Retina (tissue), 1 donor: ENCODE results near the gene IFNA13.
"Not testable (repeated sequence)": the region's sequence is repeated elsewhere in the genome, so short reads cannot be mapped to it uniquely, and the experiment has no call there.

ENCODE experiments used
- DNase-seq: peaks from one replicate; pipeline ENCODE4 v3.0.0-alpha.2; 2016

Gene IFNA13

DNA sequence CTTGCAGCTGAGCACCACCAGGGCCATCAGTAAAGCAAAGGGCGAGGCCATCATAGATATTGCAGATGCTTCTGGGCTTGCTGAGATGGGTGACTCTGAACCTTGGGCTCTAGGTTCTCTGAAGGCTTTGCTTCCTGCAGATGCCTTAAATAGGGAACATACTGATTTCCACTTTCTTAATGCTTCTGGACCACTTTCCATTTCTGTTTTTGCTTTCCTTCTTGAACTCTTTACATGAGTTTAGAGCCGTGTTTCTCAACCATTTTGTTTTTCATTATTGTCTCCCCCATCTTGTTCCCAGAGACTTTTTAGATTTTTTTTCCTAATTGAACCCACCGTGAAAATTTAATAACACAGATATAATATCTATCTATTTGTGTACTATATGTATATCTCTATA lies at the start of gene IFNA13:
Gene IFNA13 (minus strand): TSS at position 101 of the 400 bp plus-strand sequence. CDS start 47 bp downstream, at position 54.
- DNase-seq = no peak

DNA sequence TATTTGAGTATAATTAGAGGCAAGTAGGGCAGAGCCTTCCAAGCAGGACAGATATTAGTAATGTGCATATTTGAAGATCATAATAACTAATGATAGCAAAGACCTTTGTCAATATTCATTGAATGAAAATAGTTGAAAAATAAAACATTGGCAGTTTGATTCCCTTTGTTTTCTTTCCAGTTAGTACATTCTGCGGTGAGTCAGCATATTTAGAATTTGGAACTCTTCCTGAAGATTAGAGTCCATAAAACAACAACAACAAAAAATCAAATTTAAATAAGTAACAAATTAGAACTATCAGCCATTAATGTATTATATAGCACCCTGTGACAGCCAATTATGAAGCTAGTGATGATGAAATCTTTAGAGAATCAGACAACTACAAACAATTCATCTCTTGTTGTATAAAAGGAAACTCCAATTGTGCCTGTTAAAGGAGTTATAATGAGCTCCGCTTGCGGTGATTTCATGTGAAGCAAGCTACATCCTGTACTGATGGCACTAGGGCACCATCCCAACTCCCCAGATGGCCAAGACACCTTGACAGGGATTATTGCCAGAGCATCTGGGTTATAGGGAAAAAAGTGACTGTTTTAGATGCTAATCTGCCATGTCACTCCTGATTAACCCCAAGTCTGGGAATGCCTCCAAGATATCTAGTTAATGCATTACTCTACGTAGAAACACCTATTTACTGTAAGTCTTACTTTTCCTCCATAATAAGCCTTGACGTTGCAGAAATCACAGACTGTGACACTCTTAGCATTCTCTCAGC lies 47.8 kb upstream of the IFNA13 start:
- DNase-seq = no peak

DNA sequence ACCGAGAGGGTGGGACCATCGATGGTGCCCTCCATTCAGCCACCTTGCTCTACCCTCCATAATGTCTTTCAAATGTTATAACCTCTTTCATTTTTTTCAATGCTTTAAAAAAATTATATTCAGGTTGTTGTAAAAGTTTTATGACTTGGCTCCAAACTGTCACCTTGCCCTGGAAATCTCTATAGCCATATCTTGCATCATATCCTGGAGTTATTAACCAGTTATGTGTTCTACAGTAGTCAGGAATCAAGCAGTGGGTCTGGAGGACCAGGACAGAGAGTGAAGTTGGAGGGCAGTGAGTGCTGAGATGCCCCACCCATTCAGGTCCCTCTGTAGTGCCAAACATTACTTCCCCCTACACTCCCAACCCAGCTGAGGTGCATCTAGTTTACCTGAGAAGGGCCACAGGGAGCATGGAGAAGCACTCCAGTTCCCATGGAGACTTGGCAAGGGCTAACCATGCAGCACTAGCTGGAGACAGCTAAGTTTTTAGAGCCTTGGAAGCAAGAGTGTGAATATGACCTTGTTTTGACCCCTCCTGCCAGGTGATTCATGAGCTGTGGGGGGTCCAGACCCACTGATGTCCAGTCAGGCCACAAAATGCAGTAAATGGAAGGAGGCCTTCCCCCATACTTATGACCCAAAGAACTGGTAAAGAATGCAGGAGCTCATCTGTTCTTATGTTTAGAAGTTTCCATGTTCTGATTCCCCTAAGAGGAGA lies 46.5 kb upstream of the IFNA13 start:
- no peak for DNase-seq

DNA sequence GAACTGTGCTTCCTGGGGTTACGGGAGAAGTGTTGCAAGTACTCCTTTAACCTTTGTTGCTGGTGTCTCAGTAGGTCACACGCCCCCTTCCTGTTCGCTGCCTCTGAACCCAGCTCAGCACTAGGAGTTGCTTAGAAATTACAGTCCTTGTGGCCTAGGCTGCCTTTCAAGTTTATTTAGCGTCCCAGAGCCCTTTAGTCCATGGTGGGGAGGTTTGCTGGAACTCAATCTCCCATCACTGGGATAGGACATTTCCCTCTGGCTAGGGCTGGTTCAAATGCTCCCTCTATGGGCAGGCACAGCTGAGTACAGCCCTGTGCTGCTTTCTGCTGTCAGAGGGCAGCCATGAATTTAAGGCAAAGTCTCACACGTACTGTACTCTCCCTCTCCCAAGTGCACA lies 45.8 kb upstream of the IFNA13 start:
- no peak for DNase-seq

DNA sequence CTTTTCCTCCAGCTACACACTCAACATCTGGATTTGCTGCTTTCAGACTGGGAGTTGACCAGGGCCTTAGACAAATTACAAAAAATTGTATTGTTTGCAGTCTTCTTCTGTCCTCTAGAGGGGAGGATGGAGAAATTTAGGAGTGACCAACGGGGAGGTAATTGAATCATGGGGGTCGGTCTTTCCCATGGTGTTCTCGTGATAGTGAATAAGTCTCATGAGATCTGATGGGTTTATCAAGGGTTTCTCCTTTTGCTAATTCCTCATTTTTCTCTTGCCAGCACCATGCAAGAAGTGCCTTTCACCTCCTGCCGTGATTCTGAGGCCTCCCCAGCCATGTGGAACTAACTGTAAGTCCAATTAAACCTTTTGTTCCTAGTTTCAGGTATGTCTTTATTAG lies 45.3 kb upstream of the IFNA13 start:
- DNase-seq = no peak

DNA sequence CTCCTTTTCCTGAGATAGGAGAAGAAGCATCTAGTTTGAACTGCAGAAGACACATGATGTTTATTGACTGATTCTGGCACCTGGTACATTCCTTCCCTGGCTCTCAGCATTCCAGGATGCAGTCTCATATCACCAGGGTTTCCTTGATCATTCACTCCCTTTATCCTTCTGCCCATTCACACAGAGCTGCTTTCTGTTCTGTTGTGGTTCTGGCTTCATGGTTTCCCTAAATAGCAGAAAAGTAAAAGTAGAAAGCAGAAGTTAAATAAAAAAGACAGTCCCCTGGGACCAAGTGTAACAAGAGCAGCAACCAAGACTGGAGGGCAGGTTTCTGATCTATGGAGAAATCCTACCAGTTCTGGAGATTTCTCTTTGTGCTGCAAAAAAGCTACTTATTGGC lies 44.2 kb upstream of the IFNA13 start:
- no peak for DNase-seq

DNA sequence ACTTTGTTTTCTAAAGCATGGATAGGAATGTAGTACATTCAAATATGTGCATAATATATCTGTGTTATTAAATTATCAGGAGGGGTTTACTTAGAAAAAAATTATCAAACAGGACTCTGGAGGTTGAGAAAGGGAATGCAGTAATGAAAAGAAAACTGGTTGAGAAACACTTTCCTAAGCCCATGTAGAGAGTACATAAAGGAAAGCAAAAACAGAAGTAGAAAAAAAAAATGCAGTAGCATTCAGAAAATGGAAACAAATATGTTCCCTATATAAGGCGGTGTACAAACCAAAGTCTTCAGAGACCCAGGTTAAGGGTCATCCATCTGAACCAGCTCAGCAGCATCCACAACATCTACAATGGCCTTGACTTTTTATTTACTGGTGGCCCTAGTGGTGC lies 41.0 kb upstream of the IFNA13 start, which contains the start of gene IFNA8:
Gene IFNA8 (plus strand): TSS at position 301 of the 400 bp plus-strand sequence. CDS start 60 bp downstream, at position 361.
- no peak for DNase-seq

DNA sequence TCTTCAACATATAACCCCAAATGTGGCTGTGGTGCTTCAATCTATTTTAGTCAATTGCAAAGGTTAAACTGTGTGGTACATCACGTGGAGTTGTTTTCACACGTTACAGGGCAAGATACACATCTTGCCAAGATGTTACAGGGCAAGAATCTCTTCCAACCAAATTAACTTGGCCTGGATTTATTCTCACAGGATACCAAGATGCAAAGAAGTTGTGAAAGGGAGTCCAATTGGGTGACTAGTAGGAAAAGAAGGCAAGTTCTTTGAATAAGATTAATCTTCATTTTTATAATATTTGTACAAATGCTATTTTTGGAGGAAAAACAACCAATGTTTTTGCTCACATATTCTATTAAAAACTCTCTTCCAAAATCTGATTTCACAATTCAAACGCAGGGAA lies 36.3 kb upstream of the IFNA13 start:
- DNase-seq = no peak

DNA sequence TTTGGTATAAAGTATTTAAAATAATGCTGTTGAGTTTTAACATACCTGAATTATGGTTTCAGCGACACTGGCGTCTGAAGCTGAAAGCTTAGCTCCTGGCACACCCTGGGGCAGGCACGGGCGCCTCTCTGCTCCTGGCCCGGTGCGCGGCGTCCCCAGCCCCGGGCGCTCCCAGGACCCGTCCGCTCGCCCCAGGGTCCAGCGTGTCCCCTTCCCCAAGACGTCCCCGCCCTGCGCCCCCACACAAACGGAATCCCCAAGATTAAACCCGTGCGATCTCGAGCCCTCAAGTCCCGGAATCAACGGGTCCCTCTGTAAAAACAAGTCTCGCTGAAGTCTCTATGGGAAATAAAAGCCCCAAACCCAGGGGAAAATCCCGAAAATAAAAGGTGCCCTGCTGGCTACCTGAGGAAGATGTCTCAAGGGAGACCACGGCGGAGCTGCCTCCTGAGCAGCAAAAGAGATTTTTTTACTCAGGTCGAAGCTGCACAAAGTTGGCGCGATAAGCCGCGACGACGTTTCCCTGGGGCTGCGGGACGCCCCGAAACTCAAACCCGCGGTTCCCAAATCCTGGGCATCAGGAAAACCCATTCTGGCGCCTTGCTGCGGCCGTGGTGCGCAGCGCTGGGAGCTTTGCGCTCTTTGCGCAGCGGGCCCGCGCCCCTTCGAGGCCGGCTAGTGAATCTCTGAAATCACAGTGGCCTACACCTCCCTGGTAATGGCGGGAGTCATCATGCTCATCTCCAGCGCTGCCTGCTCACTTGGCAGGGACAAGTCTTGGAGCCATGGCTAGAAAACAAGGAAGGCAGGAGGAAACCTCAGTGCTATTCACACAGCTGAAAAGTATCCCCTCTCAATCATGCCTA lies 34.8 kb upstream of the IFNA13 start:
- DNase-seq = peak; percentile 72

DNA sequence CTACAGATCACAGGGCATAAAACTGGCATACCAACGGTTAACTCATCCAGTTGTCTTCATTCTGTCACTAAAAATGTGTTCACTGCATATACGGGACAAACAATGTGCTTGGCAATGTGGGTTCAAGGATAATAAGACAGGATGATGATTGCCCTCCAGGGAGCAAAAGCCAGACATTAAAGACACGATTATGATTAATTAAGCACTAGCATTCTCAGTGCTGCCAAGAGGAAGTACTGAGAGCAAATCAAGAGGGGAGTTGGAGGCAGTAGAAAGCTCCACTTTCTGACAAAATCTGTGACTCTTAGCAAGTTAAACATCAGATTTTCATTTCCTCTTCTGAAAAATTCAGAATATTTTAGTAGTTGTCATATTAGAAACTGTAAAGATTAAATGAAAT lies 32.1 kb upstream of the IFNA13 start:
- no peak for DNase-seq

DNA sequence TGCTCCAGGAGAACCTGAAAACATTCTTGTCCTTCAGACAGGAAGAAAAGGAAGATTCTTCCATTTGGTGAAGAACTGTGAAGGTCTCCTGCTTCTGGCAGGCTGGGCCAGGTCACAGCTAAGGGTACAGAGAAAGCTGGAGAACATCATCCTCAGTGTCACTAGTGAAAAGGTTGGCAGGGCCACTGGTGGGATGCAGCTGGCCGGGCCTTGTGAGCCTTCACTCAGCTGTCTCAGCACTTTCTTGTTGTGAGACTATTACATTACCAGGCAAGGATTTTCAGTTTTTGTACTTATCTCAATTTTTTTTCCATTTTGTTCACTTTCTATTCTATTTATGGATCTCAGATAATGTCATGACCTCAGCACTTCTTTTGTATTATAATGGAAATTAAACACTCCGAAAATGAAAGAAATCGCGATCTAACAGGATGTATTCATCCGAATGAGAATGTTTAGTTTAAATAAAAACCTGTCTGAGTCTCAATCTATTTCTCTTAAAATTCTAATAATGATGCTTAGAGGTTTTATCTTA lies 31.2 kb upstream of the IFNA13 start:
- no peak for DNase-seq

DNA sequence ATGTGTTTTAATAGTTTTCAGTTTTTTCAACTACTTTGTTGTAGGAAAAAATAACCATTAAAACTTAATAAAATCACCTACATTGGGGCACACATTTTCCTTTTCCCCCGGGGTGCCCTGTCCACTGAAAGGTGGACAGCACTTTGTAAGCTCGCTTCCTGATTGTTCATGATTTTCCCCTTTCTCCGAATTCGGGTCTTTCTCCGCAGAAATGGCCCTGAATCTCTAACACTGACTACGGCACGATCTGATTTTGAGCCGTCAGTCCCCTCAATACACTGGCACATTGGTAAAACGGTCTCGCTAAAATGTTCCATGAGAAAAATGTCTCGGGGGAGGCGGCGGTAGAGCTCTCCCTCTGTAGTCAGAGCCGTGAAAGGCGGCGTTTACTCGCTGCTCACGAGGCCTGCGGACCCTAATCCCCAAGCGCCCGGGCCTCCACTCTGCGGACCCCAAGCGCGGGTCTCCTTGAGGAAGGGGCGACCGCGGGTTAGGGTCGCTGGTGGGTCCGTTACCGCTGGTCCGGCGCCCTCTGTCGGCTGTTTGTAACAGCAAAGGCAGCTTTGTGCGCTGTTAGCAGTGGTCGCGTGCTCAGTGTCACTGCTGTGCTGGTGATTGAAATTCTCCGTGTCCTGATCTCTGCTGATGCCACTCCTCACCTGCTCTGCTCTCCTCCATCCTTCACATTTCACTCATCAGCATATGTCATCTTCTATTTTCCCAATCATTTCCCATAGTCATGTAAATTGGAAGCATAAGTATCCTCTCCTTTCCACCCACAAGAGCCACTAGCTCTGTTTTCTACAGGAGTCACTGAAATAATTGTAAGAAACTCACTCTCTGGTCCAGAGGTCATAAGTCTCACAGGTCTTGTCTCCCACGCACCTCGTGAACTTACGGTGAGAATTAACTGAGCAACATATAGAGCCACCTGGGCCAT lies 28.2 kb upstream of the IFNA13 start:
- peak; percentile 91 for DNase-seq

DNA sequence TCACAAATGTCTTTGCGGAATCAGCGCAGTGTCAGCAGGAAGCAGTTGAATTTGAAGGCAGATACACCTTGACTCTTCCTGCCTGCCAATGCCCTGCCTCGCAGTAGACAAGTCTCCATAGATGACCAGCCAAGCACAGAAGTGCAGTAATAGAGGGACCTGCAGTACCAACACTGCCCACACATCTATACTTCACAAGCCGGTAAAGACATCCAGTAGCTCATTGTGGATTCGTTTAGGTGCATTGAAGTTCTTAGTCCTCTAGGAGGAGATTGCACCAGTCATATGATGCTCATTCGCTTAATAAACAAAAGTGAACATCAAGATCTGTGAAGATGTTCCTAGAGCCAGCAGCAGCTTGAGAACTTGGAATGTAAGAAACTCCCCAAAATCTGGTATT lies 24.4 kb upstream of the IFNA13 start:
- DNase-seq = no peak

DNA sequence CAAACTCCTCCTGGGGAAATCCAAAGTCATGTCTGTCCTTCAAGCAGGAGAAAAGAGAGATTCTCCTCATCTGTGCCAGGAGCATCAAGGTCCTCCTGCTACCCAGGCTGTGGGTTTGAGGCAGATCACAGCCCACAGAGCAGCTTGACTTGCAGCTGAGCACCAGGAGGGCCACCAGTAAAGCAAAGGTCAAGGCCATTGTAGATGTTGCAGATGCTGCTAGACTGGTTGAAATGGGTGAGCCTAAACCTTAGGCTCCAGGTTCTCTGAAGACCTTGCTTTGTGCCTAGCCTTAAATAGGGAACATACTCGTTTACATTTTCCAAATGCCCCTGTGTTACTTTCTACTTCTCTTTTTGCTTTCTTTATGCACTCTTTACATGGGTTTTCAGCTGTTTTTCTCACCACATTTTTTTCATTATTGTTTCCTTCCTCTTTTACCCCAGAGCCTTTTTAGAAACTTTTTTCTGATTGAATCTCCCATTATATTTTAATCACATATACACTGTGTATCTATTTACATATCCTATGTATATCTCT lies 17.3 kb upstream of the IFNA13 start, which contains the start of gene IFNA2:
Gene IFNA2 (minus strand): TSS at position 268 of the 540 bp plus-strand sequence. CDS start 69 bp downstream, at position 199.
- no peak for DNase-seq

DNA sequence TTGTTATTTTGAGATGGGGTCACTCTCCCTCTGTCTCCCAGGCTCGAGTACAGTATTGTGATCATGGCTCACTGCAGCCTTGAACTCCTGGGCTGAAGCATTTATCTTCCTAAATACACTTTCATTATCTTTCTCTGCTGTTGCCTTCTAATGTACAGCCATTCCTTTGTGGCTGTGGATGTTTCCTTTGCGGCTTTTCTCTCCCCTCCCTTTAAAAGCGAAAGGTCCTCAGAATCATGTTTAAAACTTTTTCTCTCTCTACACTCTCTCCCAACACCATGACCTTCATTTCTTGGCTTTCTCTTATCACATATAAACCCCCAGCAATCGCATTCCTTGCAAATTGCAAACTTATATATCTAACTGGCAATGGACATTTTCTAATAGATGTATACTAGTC lies 15.8 kb upstream of the IFNA13 start:
- DNase-seq = no peak

DNA sequence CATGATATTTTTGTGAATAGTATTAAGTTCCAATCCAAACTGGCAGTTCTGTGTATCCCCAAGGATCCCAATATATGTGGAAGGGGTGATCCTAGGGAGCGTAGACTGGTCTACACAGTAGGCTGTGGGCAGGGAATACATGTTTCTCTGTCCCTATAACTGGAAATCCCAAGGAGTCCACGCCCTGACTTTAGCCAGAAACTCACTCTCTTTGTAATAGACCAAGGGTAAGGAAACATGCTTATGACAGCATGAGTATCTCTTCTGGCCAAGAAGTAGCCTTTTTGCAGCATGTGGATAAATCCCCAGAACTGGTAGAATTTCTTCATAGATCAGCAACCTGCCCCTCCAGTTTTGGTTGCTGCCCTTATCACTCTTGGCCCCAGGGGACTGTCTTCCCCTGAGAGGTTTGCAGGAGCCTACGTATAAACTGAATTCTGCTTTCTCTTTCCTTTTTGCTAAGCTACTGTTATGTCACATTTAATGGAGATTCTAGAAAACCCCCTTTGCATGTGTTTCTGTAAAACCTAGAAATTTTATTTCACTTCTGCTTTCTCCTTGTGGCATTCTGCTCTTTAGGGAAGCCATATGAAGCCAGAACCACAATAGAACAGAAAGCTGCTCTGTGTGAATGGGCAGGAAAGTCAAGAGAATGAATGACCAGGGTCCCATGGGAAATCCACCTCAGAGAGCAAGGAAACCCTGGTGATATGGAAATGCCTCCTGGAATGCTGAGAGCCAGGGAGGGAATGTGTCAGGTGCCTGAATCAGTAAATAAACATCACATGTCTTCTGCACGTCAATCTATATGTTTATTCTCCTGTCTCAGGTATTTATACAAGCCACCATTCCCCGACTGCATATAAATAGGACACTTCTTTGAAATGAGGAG lies 13.8 kb upstream of the IFNA13 start:
- no peak for DNase-seq

DNA sequence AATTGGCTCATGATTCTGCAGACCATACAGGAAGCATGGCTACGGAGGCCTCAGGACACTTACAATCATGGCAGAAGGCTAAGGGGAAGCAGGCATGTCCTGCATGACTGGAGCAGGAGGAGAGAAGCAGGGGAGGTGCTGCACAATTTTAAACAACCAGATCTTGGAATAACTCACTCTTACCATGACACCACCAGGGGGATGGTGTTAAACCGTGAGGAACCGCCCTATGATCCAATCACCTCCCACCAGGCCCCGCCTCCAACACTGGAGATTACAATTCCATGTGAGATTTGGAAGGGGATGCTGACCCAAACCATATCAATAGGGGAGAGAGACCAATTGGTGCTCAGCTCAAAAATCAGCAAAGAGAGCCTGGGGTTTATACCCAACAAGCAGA lies 3.6 kb upstream of the IFNA13 start:
- DNase-seq = not testable (repeated sequence)

DNA sequence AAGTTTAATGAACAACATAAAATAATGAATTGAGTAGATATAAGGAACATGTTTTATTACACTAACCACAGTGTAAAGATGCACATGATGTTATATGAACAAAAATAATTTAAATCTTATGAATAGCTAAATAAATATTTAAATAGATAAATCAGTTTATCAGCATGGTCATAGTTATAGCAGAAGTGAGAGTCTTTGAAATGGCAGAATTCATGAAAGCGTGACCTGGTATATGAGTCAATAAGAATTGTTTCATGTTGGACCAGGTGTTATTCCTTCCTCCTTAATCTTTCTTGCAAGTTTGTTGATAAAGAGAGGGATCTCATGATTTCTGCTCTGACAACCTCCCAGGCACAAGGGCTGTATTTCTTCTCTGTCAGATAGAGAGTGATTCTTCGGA lies 688 bp downstream of the IFNA13 start:
- DNase-seq = not testable (repeated sequence)

DNA sequence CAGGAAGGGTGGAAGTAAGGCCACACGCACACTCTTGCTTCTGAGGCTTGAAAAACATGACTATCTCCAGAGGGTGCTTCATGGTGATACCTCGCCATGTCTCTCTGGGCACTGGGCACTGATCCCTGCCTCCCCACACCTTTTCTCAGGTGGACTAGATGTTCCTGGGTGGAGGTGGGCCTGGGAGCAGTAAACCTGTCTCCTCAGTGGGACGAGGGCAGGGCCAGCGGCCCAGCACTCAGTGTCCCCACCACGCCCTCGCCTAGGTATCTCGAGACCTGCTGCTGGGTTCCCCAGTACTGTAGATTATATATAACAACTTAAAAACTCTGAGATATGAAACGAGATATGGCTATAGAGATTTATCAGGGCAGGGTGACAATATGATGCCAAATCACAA lies 5.6 kb downstream of the IFNA13 start:
- DNase-seq = no peak
